Activated CD4-positive, alpha-beta T cell treated with anti-CD3 and anti-CD28 coated beads, Interleukin-2, amount 10 ng/mL, durations not matched to agents 24 days and 14 days (primary cell): Measurements from ENCODE around the gene CNN2. TPM values are rescaled to one million over a fixed set of nuclear protein-coding genes. Genes with fewer than 3 reads are reported as not detected.

Experiments used
- DNase-seq: peaks from one replicate; pipeline ENCODE4 v3.0.0; 2022
- H3K27ac Mint-ChIP-seq: one replicate; pipeline ENCODE4 v1.8.0; 2022; ENCODE audit warnings: mild to moderate bottlenecking, mixed read lengths
- H3K27me3 Mint-ChIP-seq: one replicate; pipeline ENCODE4 v1.8.0; 2022; ENCODE audit warnings: mixed read lengths
- H3K36me3 Mint-ChIP-seq: one replicate; pipeline ENCODE4 v1.8.0; 2022; ENCODE audit warnings: low read depth, mild to moderate bottlenecking, mixed read lengths
- H3K4me1 Mint-ChIP-seq: one replicate; pipeline ENCODE4 v1.8.0; 2021; ENCODE audit warnings: mixed read lengths
- H3K4me3 Mint-ChIP-seq: one replicate; pipeline ENCODE4 v1.8.0; 2022; ENCODE audit warnings: mild to moderate bottlenecking, moderate library complexity, mixed read lengths
- H3K9me3 Mint-ChIP-seq: one replicate; pipeline ENCODE4 v1.8.0; 2021; ENCODE audit warnings: mixed read lengths
- intact Hi-C: fragments of 100-400 bp; cut with micrococcal nuclease; formaldehyde crosslinking; loops from one replicate; pipeline ENCODE4 v1.15.1; 2023
- total RNA-seq: library from RNA; stranded (reverse); gene quantifications from 2 replicates; pipeline ENCODE4 v1.2.3, GENCODE V29; 2022

CNN2 gene
- total RNA-seq, 1 donor from 2014 or later = 112 TPM

- peak within 1 kb of the TSS; percentile 86 for H3K27ac Mint-ChIP-seq
- H3K36me3 Mint-ChIP-seq = peaks cover 29% of the 10 kb centered on the region
- intact Hi-C loops = loop anchor here (2.0 kb wide), 3 partner anchors 19 to 37 kb away; partner anchors contain the start of genes ARHGAP45, RNU6-2 and TMEM259
- H3K9me3 Mint-ChIP-seq = no peaks in the 10 kb centered on the region
- DNase-seq = peak; percentile 100
- peak within 1 kb of the TSS; percentile 98 for H3K4me3 Mint-ChIP-seq
- peaks cover 44% of the 10 kb centered on the region for H3K4me1 Mint-ChIP-seq
- H3K27me3 Mint-ChIP-seq = no peaks in the 10 kb centered on the region
These were observed 13.5 kb downstream of the CNN2 start, which contains the start of gene ABCA7 for GRCh38 chr19:1039646-1040475. TSS of gene ABCA7 (plus strand) at chr19:1040107. CDS start at chr19:1041362, 1,255 bp downstream.

GRCh38 chr19:1040476-1041271 lies 14.3 kb downstream of the CNN2 start:
- Mint-ChIP-seq H3K9me3 (no peaks in the 10 kb centered on the region), H3K27ac (peak overlapping the region; percentile 86), H3K4me3 (peak overlapping the region; percentile 98), H3K36me3 (peaks cover 26% of the 10 kb centered on the region), H3K27me3 (no peaks in the 10 kb centered on the region), H3K4me1 (peaks cover 41% of the 10 kb centered on the region)
- peak; percentile 97 for DNase-seq
- intact Hi-C loops = loop anchor here (2.0 kb wide), 3 partner anchors 20 to 36 kb away; partner anchors contain the start of genes ARHGAP45, RNU6-2 and TMEM259

- intact Hi-C loops = loop anchor here (2.0 kb wide), 3 partner anchors 21 to 35 kb away; partner anchors contain the start of genes ARHGAP45, RNU6-2 and TMEM259
- peaks cover 20% of the 10 kb centered on the region for H3K36me3 Mint-ChIP-seq
- DNase-seq = no peak
- H3K27me3 Mint-ChIP-seq = no peaks in the 10 kb centered on the region
- no peaks in the 10 kb centered on the region for H3K9me3 Mint-ChIP-seq
- peaks cover 38% of the 10 kb centered on the region for H3K4me1 Mint-ChIP-seq
- peak overlapping the region; percentile 98 for H3K4me3 Mint-ChIP-seq
- H3K27ac Mint-ChIP-seq = no peak overlapping the region
These were observed 14.9 kb downstream of the CNN2 start for GRCh38 chr19:1041272-1041834.

GRCh38 chr19:1041835-1042685 lies 15.7 kb downstream of the CNN2 start:
- Mint-ChIP-seq H3K27me3 (no peaks in the 10 kb centered on the region), H3K36me3 (peaks cover 14% of the 10 kb centered on the region), H3K4me1 (peaks cover 36% of the 10 kb centered on the region), H3K27ac (no peak overlapping the region), H3K4me3 (peak overlapping the region; percentile 20), H3K9me3 (no peaks in the 10 kb centered on the region)
- intact Hi-C loops = loop anchor here (2.0 kb wide), 3 partner anchors 21 to 35 kb away; partner anchors contain the start of genes ARHGAP45, RNU6-2 and TMEM259
- no peak for DNase-seq

GRCh38 chr19:1042689-1043511 lies 16.5 kb downstream of the CNN2 start:
- intact Hi-C loops = no loop called here
- H3K36me3 Mint-ChIP-seq = peaks cover 9% of the 10 kb centered on the region
- H3K4me3 Mint-ChIP-seq = peak overlapping the region; percentile 20
- H3K27ac Mint-ChIP-seq = no peak overlapping the region
- no peak for DNase-seq
- peaks cover 30% of the 10 kb centered on the region for H3K4me1 Mint-ChIP-seq
- H3K9me3 Mint-ChIP-seq = no peaks in the 10 kb centered on the region
- H3K27me3 Mint-ChIP-seq = no peaks in the 10 kb centered on the region

- Mint-ChIP-seq H3K27me3 (no peaks in the 10 kb centered on the region), H3K36me3 (peaks cover 3% of the 10 kb centered on the region), H3K4me3 (no peak overlapping the region), H3K4me1 (peaks cover 9% of the 10 kb centered on the region), H3K27ac (no peak overlapping the region), H3K9me3 (no peaks in the 10 kb centered on the region)
- intact Hi-C loops = no loop called here
- DNase-seq = peak; percentile 92
These were observed 18.8 kb downstream of the CNN2 start for GRCh38 chr19:1045247-1045603.

- Mint-ChIP-seq H3K36me3 (peaks cover 3% of the 10 kb centered on the region), H3K9me3 (no peaks in the 10 kb centered on the region), H3K4me3 (no peak overlapping the region), H3K27ac (no peak overlapping the region), H3K4me1 (peaks cover 1% of the 10 kb centered on the region), H3K27me3 (no peaks in the 10 kb centered on the region)
- intact Hi-C loops = no loop called here
- DNase-seq = no peak
These were observed 19.8 kb downstream of the CNN2 start for GRCh38 chr19:1046117-1046626.

- intact Hi-C loops = no loop called here
- DNase-seq = no peak
- Mint-ChIP-seq H3K36me3 (peaks cover 5% of the 10 kb centered on the region), H3K27ac (no peak overlapping the region), H3K4me3 (no peak overlapping the region), H3K9me3 (no peaks in the 10 kb centered on the region), H3K27me3 (no peaks in the 10 kb centered on the region), H3K4me1 (no peaks in the 10 kb centered on the region)
These were observed 20.7 kb downstream of the CNN2 start for GRCh38 chr19:1046836-1047695.

GRCh38 chr19:1047696-1048147 lies 21.3 kb downstream of the CNN2 start:
- Mint-ChIP-seq H3K9me3 (no peaks in the 10 kb centered on the region), H3K36me3 (peaks cover 5% of the 10 kb centered on the region)

GRCh38 chr19:1049106-1049505 lies 22.7 kb downstream of the CNN2 start:
- Mint-ChIP-seq H3K4me1 (peaks cover 4% of the 10 kb centered on the region), H3K9me3 (no peaks in the 10 kb centered on the region), H3K27ac (no peak overlapping the region), H3K27me3 (no peaks in the 10 kb centered on the region), H3K36me3 (peaks cover 5% of the 10 kb centered on the region), H3K4me3 (no peak overlapping the region)
- no peak for DNase-seq
- intact Hi-C loops = no loop called here

More at GRCh38 chr19:1047696-1048147, 21.3 kb downstream of the CNN2 start:
- Mint-ChIP-seq H3K27me3 (no peaks in the 10 kb centered on the region), H3K4me1 (peaks cover 2% of the 10 kb centered on the region), H3K4me3 (no peak overlapping the region), H3K27ac (no peak overlapping the region)
- intact Hi-C loops = no loop called here
- no peak for DNase-seq

- no peak overlapping the region for H3K4me3 Mint-ChIP-seq
- peaks cover 5% of the 10 kb centered on the region for H3K36me3 Mint-ChIP-seq
- intact Hi-C loops = no loop called here
- no peak overlapping the region for H3K27ac Mint-ChIP-seq
- H3K27me3 Mint-ChIP-seq = no peaks in the 10 kb centered on the region
- peaks cover 4% of the 10 kb centered on the region for H3K4me1 Mint-ChIP-seq
- H3K9me3 Mint-ChIP-seq = no peaks in the 10 kb centered on the region
- DNase-seq = no peak
These were observed 23.4 kb downstream of the CNN2 start for GRCh38 chr19:1049800-1050199.
